Activated T-cell treated with anti-CD3 and anti-CD28 coated beads, Interleukin-2, amount 50 U/mL, for 24 hours (primary cell): ENCODE measurements around the gene FANCC.
"Not testable (repeated sequence)": the region's sequence is repeated elsewhere in the genome, so short reads cannot be mapped to it uniquely, and the experiment has no call there.

Experiments
- DNase-seq: peaks from one replicate; pipeline ENCODE4 v3.0.0-alpha.2; 2020
- H3K27ac Mint-ChIP-seq: 2 replicates; pipeline ENCODE4 v1.8.0; 2020; ENCODE audit warnings: mild to moderate bottlenecking, mixed read lengths
- H3K27me3 Mint-ChIP-seq: 2 replicates; pipeline ENCODE4 v1.8.0; 2020; ENCODE audit warnings: mixed read lengths
- H3K36me3 Mint-ChIP-seq: 2 replicates; pipeline ENCODE4 v1.8.0; 2020; ENCODE audit warnings: low read depth, mixed read lengths
- H3K4me1 Mint-ChIP-seq: 2 replicates; pipeline ENCODE4 v1.8.0; 2020; ENCODE audit warnings: low read depth, mixed read lengths
- H3K4me3 Mint-ChIP-seq: 2 replicates; pipeline ENCODE4 v1.8.0; 2020; ENCODE audit warnings: mild to moderate bottlenecking, moderate library complexity, mixed read lengths
- H3K9me3 Mint-ChIP-seq: 2 replicates; pipeline ENCODE4 v1.8.0; 2020; ENCODE audit warnings: mixed read lengths

Gene FANCC

DNA sequence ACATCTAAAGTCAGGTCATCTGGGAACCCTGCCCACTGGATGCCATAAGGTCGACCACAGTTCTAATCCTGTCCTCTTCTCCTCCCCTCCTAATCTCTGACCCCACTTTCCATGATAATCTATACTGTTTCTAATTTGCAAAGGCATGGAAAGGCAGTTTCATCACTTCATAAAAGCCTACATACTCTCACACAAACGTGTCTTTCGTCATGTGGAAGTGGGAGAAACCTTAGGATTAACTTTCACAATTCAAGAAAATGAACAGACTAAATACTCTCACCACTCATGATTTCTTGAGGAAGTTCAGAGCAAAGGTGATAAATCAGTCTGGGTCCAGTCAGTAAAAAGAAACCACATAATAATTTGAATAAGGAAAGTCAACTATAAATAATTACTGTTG lies 5.5 kb downstream of the FANCC start:
- peaks cover 31% of the 10 kb centered on the region for H3K4me1 Mint-ChIP-seq
- no peak for DNase-seq
- H3K9me3 Mint-ChIP-seq = no peaks in the 10 kb centered on the region
- H3K36me3 Mint-ChIP-seq = peaks cover 3% of the 10 kb centered on the region
- peaks cover 15% of the 10 kb centered on the region for H3K27me3 Mint-ChIP-seq
- no peak overlapping the region for H3K4me3 Mint-ChIP-seq
- H3K27ac Mint-ChIP-seq = no peak overlapping the region

DNA sequence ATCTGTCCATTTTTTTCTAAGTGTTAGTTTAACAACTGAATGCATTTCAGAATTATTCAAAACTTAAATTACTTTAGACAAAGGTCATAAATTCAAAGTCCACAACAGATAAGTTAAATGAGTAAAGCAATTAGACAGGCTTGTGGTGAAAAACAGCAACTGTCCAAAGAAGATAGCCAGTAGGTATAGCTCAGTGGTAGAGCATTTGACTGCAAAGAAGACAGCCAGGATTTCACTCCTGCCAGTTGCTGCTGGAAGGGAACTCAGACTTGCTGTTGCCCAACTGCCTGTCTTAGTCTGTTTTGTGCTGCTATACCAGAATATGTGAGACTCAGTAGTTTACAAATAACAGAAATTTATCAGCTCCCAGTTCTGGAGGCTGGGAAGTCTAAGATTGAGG lies 10.0 kb downstream of the FANCC start:
- Mint-ChIP-seq H3K36me3 (no peaks in the 10 kb centered on the region), H3K9me3 (no peaks in the 10 kb centered on the region), H3K4me3 (no peak overlapping the region), H3K27ac (no peak overlapping the region), H3K4me1 (peaks cover 29% of the 10 kb centered on the region), H3K27me3 (peaks cover 3% of the 10 kb centered on the region)
- no peak for DNase-seq

DNA sequence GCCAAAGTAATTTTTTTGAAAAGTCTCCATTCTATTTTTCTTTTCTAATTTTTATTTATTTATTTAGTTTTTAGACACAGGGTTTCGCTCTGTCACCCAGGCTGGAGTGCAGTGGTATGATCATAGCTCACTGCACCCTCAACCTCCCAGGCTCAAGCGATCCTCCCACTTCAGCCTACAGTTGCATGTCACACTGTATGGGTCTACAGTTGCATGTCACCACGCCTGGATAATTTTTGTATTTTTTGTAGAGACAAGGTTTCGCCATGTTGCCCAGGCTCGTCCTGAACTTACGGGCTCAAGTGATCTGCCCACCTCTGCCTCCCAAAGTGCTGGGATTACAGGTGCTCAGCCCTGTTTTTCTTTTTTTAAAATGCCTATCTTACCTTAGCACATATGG lies 10.7 kb downstream of the FANCC start:
- peaks cover 29% of the 10 kb centered on the region for H3K4me1 Mint-ChIP-seq
- no peaks in the 10 kb centered on the region for H3K9me3 Mint-ChIP-seq
- no peak overlapping the region for H3K27ac Mint-ChIP-seq
- no peak for DNase-seq
- no peak overlapping the region for H3K4me3 Mint-ChIP-seq
- H3K36me3 Mint-ChIP-seq = no peaks in the 10 kb centered on the region
- no peaks in the 10 kb centered on the region for H3K27me3 Mint-ChIP-seq

DNA sequence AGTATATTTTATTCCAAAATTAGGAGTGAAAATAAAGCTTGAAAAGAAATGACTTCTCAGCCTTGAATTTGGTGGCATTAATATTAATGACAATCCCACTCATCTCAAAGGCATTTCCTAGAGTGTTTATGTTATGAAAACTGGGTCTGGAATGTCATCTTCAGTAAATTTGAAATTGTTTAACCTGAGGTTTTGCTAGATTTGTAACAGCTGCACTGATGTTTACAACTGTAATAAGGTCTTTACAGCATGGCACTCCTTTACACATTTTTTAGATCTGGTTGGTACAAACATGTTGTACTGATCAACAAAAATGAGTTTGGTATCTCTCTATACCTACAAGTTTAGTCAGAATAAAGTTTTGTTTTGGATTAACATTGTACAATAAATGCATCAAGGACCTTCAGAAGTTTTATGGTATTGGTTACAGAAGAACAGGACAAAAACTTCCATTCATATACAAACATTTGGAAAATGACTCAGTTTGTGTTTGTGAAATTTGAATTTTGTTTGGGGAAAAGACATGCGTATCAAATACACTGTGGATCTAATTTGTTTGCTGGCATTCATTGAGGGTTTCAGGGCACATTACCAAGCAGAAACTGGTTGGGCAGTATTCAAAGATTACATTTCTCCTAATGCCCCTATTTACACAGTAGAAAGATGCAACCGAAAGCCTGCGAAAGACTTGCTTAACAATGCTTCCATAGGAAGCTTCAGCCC lies 11.6 kb downstream of the FANCC start:
- H3K27me3 Mint-ChIP-seq = no peaks in the 10 kb centered on the region
- no peaks in the 10 kb centered on the region for H3K9me3 Mint-ChIP-seq
- no peak for DNase-seq
- H3K27ac Mint-ChIP-seq = no peak overlapping the region
- peaks cover 27% of the 10 kb centered on the region for H3K4me1 Mint-ChIP-seq
- no peak overlapping the region for H3K4me3 Mint-ChIP-seq
- no peaks in the 10 kb centered on the region for H3K36me3 Mint-ChIP-seq

DNA sequence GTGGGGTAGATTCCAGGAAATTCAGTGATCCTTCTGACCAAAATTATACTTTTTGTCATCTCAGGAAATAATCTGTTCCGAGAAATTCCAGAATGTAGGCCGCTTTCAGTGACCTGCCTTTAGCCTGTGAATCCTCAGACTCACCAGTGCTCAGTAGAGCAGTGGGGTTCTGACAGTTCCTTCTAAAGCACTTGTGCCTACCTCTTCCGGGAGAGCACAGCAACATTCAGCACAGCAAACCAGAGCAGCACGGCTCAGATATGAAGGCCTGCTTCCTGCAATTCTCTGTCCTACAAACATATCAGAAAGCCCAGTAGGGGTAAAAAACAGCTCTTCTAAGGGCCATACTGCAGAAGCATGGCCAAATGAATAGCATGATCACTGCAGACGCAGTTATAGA lies 15.0 kb downstream of the FANCC start:
- H3K4me3 Mint-ChIP-seq = no peak overlapping the region
- H3K27me3 Mint-ChIP-seq = no peaks in the 10 kb centered on the region
- H3K27ac Mint-ChIP-seq = peak overlapping the region; percentile 50
- peaks cover 27% of the 10 kb centered on the region for H3K4me1 Mint-ChIP-seq
- no peaks in the 10 kb centered on the region for H3K36me3 Mint-ChIP-seq
- no peak for DNase-seq
- no peaks in the 10 kb centered on the region for H3K9me3 Mint-ChIP-seq

DNA sequence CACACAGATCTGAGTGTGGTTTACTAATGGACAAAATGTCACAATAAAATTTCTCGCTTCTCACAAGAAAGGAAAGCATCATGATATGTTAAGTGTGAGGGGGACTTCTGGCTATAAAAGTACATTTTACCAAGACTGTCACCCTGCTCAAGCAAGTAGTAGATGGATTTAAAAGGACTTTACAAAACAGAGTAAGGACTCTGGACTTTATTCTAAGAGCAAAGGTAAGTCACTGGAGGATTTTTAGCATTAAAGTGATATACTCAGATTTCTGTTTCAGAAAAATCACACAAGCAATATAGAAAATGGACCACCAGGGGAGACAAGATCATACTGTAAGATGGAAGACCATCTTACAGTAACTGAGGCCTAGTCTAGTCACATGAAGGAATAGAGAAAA lies 19.7 kb downstream of the FANCC start:
- Mint-ChIP-seq H3K4me1 (peaks cover 13% of the 10 kb centered on the region), H3K36me3 (peaks cover 4% of the 10 kb centered on the region), H3K4me3 (no peak overlapping the region), H3K9me3 (peaks cover 2% of the 10 kb centered on the region), H3K27me3 (no peaks in the 10 kb centered on the region), H3K27ac (no peak overlapping the region)
- no peak for DNase-seq

DNA sequence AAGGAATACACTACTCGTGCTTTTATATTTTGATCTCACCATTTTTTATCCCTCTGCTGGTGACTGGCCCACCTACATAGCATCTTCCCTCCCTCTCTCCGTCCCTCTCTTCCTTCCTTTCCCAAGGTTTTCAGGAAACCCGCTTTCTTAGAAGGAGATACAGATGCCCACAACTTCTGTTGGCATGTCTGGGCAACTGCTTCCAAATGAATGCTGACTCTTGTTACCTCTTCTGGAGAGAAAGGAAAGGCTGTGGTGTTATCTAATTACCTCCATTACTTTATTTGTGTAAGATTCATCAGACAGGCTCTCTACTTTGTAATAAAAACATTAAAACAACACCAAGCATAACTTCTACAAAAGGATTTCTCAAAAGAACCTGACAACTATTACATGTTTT lies 20.2 kb downstream of the FANCC start:
- peaks cover 4% of the 10 kb centered on the region for H3K36me3 Mint-ChIP-seq
- no peaks in the 10 kb centered on the region for H3K27me3 Mint-ChIP-seq

DNA sequence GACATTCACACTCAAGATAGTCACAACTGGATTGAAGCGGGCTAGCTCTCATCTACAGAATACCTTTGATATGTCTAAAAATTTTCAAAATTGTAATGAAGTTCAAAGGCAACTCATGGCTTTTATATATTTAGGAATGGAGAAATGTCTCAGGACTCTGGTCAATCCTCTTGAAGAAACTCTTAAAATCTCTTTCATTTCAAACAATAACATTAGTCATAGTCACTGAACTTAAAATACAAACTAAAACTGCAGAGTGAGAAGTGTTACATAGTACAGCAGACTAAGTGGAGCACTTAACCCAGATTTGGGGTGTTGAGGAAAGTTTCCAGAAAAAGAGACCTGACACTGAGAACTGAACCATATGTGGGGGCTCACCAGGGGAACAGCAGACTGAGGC lies 20.7 kb downstream of the FANCC start:
- no peaks in the 10 kb centered on the region for H3K27me3 Mint-ChIP-seq
- H3K4me1 Mint-ChIP-seq = peaks cover 5% of the 10 kb centered on the region
- peaks cover 7% of the 10 kb centered on the region for H3K36me3 Mint-ChIP-seq
- H3K27ac Mint-ChIP-seq = no peak overlapping the region
- no peak for DNase-seq
- peaks cover 6% of the 10 kb centered on the region for H3K9me3 Mint-ChIP-seq
- H3K4me3 Mint-ChIP-seq = no peak overlapping the region

More for the DNA sequence above, 20.2 kb downstream of the FANCC start:
- DNase-seq = no peak
- Mint-ChIP-seq H3K4me3 (no peak overlapping the region), H3K4me1 (peaks cover 9% of the 10 kb centered on the region), H3K27ac (no peak overlapping the region), H3K9me3 (peaks cover 3% of the 10 kb centered on the region)

DNA sequence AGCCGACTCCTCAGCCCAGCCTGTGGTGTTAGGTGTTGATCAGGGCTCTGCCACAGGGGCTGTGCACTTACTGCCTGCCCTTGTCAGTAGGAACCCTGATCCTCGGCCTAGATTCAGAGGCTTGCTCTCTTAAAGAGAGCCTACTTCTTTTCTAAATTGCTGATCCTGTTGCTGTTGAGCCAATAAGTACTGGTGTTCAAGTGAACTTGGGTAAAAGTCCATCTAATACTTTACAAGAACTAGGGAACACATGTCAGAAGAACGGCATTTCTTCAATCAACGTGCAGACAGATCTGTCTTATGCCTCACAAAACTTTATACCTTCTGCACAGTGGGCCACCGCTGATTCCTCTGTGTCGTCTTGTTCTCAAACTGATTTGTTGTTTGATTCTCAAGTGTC lies 24.2 kb downstream of the FANCC start:
- H3K4me1 Mint-ChIP-seq, H3K36me3 Mint-ChIP-seq, H3K27me3 Mint-ChIP-seq, DNase-seq, H3K4me3 Mint-ChIP-seq, H3K27ac Mint-ChIP-seq, H3K9me3 Mint-ChIP-seq: not testable (repeated sequence)

DNA sequence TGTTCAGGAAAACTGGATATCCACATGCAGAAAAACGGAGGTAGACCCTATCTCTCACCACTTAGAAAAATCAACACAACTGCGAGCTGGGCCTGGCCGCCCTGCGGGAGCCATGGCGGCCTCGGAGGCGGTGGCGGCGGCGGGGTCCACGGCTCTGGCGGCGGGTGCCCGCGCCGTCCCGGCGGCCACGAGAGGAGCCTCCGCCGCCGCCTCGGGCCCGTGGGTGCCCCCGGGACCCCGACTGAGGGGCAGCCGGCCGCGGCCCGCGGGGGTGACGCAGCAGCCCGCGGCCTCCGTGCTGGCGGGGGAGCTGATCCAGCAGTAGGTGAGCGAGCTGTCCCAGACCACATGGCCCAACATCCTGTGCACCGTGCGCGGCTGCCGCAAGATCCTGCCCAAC lies 25.3 kb downstream of the FANCC start:
- peaks cover 7% of the 10 kb centered on the region for H3K4me1 Mint-ChIP-seq
- peaks cover 7% of the 10 kb centered on the region for H3K36me3 Mint-ChIP-seq
- no peaks in the 10 kb centered on the region for H3K27me3 Mint-ChIP-seq
- no peak for DNase-seq
- H3K4me3 Mint-ChIP-seq = no peak overlapping the region
- no peak overlapping the region for H3K27ac Mint-ChIP-seq
- H3K9me3 Mint-ChIP-seq = peaks cover 6% of the 10 kb centered on the region

DNA sequence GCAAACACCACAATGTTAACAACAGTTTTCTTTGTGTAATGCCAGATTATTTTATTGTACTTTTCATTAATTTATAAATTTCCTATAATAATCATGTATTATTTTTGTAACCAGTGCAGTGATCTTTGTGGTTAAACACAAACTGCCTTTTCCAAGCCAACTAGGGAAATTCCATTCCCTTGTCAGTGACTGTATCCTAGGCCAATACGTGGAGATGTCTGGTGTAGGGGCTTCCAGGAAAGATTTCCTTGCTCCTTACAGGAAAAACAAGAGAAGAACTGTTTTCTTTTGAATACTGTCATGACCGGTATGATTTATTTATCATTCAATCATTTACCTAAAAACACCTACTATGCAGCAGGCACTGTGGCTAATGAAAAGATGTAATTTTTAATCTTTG lies 31.4 kb downstream of the FANCC start:
- peaks cover 3% of the 10 kb centered on the region for H3K36me3 Mint-ChIP-seq
- DNase-seq = no peak
- peaks cover 4% of the 10 kb centered on the region for H3K9me3 Mint-ChIP-seq
- peaks cover 5% of the 10 kb centered on the region for H3K4me1 Mint-ChIP-seq
- H3K27ac Mint-ChIP-seq = no peak overlapping the region
- no peak overlapping the region for H3K4me3 Mint-ChIP-seq
- no peaks in the 10 kb centered on the region for H3K27me3 Mint-ChIP-seq

DNA sequence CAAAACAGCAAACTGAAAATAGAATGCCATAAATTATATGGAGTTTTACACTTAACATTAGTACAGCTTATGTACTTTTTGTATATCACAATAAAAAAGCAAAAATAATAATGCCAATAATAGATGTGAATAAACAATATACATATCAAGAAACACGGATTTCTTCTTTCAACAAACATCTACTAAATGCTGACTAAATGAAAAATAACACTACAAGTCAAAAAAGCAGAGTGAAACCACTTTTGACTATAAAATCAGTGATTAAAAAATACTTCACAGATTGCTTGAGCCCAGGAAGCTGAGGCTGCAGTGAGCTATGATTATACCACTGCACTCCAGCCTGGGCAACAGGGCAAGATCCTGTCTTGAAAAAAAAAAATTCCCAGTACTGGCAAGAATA lies 32.2 kb downstream of the FANCC start:
- Mint-ChIP-seq H3K4me3 (no peak overlapping the region), H3K9me3 (peaks cover 11% of the 10 kb centered on the region)

DNA sequence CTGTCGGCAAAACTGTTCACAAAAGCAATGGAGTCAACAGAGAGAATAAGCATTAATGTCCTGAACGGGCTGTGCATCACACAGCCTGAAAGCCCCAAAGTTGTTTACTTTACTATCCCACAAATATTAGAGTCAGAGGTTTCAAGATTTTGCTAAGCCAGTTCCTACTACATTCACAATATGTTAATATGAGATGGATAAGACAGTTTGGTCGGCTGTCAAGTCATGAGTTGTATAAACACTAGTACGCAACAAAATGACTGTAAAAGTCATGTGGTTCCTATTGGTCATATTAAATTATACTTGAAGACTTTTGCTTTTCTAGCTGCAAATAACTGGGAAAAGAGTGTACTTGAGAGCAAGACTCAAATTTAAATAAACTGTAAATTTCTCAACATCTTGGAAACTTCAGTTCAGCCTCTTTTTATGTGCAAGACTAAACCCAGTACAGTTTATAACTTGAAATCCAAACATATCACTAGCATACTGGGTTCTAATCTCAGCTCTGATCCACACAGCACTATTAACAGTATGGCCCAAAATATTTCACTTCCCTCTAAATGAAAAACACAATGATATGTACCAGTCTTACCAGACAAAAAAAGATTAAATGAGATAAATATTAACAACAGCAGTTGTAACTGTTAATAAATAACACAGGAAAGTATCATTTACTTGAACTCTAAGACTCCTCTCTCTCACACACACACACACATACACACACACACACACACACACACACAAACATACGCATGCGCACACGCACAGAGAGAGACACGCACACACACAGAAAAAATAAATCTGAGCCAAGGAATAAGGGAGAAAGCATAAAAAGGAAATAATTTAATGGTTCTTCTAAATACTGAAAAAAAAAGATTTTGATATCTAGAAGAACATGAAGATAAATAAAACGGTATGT lies 33.1 kb downstream of the FANCC start:
- H3K27ac Mint-ChIP-seq = no peak overlapping the region
- peaks cover 14% of the 10 kb centered on the region for H3K9me3 Mint-ChIP-seq
- H3K4me3 Mint-ChIP-seq = no peak overlapping the region
- no peak for DNase-seq
- H3K27me3 Mint-ChIP-seq = no peaks in the 10 kb centered on the region
- peaks cover 7% of the 10 kb centered on the region for H3K36me3 Mint-ChIP-seq
- H3K4me1 Mint-ChIP-seq = peaks cover 5% of the 10 kb centered on the region

More for the DNA sequence above, 32.2 kb downstream of the FANCC start:
- H3K27me3 Mint-ChIP-seq = no peaks in the 10 kb centered on the region
- H3K27ac Mint-ChIP-seq = no peak overlapping the region
- H3K36me3 Mint-ChIP-seq = peaks cover 6% of the 10 kb centered on the region
- no peak for DNase-seq
- H3K4me1 Mint-ChIP-seq = peaks cover 5% of the 10 kb centered on the region

DNA sequence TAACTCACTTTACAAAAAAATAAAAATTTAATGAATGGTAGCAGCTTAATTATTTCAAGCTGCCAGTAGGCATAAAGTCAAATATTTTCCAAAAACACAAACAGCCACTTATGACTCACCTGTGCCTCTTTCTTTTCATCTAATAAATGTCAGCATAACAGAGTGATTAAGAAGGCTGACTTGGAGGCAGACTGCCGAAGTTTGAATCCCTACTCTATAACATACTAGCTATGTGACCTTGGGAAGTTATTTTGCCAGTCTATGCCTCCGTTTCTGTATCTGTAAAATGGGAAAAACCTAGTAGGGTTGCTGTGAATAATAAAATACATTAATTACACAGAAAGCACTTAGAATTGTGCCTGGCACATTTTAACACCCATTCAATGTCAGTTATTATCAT lies 33.8 kb downstream of the FANCC start:
- H3K9me3 Mint-ChIP-seq = peaks cover 14% of the 10 kb centered on the region
- H3K27ac Mint-ChIP-seq = no peak overlapping the region
- H3K36me3 Mint-ChIP-seq = peaks cover 7% of the 10 kb centered on the region
- H3K4me3 Mint-ChIP-seq = no peak overlapping the region
- H3K27me3 Mint-ChIP-seq = no peaks in the 10 kb centered on the region
- H3K4me1 Mint-ChIP-seq = peaks cover 4% of the 10 kb centered on the region
- DNase-seq = no peak

DNA sequence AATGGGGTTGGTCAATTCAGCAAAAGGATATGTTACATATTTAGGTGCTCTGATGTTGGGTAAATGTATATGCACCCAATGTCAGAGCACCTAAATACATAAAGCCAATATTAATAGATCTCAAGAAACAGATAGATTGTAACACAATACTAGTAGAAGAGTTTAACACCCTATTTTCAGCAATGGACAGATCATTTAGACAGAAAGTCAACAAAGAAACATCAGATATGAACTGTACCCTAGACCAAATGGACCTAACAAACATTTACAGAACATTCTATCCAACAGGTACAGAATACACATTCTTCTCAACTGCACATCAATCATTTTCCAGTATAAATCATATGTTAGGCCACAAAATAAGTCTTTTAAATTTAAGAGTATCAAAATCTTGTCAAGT lies 35.2 kb downstream of the FANCC start:
- H3K36me3 Mint-ChIP-seq = peaks cover 7% of the 10 kb centered on the region
- peaks cover 3% of the 10 kb centered on the region for H3K4me1 Mint-ChIP-seq
- DNase-seq = no peak
- peaks cover 14% of the 10 kb centered on the region for H3K9me3 Mint-ChIP-seq
- no peak overlapping the region for H3K4me3 Mint-ChIP-seq
- H3K27ac Mint-ChIP-seq = no peak overlapping the region
- no peaks in the 10 kb centered on the region for H3K27me3 Mint-ChIP-seq
